ENCODE results near the gene SNX8. TPM values are rescaled to one million over a fixed set of nuclear protein-coding genes. Genes with fewer than 3 reads are reported as not detected.

Gene SNX8
- total and polyA plus RNA-seq, 9 of the 15 experiments (the other 6 are each of a cell fraction or from before 2014, with no cell fraction given), result 2.7 to 51.6 (median 16.9) TPM

DNA sequence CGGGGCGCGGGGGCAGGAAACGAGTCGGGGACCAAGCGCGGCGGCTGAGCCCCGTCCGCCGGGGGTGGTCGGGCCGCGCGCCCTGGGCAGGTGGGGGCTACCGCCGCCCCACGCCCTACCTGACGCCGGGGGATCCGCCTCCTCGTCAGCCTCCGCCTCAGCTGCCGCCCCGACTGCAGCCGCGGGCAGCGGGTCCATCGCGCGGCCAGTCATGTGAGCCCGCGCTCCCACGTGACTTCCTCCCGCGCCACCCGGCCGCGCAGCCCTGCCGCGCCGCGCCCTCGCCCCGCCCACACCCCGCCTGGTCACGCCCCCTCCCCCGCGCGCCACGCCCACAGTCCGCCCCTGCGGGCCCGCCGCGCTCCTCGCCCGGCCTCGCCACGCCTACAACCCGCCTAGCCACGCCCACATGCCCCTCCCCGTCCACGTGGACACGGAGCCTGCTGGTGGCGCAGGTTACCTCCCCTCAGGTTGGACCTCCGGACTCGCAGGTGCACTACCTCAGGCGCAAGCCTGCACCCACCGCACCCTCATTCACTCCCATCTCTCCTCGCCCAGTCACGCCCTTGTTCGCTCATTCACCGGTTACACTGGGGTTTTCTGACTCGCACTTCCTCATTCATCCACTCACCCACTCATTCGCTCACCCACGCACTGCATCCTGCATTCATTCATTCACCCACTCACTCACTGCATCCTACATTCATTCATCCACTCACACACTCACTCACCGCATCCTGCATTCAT, at the start of gene SNX8 (continued):
- TF ChIP-seq CHD4 (IDR thresholded peaks at IDR 0.05; ENCODE audit: insufficient read depth, insufficient replicate concordance, low read depth, low read length, poor library complexity, severe bottlenecking), result no peak
- no peak for TF ChIP-seq ZNF717 (CRISPR knock-in tag; IDR thresholded peaks at IDR 0.05)
- TF ChIP-seq, protein P1, sequence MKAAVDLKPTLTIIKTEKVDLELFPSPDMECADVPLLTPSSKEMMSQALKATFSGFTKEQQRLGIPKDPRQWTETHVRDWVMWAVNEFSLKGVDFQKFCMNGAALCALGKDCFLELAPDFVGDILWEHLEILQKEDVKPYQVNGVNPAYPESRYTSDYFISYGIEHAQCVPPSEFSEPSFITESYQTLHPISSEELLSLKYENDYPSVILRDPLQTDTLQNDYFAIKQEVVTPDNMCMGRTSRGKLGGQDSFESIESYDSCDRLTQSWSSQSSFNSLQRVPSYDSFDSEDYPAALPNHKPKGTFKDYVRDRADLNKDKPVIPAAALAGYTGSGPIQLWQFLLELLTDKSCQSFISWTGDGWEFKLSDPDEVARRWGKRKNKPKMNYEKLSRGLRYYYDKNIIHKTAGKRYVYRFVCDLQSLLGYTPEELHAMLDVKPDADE (conservative IDR thresholded peaks at IDR 0.05; ENCODE audit: control insufficient read depth, low read depth, low read length), result peak; percentile 90
- TF ChIP-seq MAZ (CRISPR knock-in tag; conservative IDR thresholded peaks at IDR 0.05 in 1 of 2, IDR thresholded peaks at IDR 0.05 in 1 of 2), result peak in 1 of 2 experiments; percentile 57; a peak in 2 of 4 replicates
- TF ChIP-seq, protein P2, sequence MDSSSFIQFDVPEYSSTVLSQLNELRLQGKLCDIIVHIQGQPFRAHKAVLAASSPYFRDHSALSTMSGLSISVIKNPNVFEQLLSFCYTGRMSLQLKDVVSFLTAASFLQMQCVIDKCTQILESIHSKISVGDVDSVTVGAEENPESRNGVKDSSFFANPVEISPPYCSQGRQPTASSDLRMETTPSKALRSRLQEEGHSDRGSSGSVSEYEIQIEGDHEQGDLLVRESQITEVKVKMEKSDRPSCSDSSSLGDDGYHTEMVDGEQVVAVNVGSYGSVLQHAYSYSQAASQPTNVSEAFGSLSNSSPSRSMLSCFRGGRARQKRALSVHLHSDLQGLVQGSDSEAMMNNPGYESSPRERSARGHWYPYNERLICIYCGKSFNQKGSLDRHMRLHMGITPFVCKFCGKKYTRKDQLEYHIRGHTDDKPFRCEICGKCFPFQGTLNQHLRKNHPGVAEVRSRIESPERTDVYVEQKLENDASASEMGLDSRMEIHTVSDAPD (CRISPR knock-in tag; IDR thresholded peaks at IDR 0.05), result no peak
- TF ChIP-seq, protein P3, sequence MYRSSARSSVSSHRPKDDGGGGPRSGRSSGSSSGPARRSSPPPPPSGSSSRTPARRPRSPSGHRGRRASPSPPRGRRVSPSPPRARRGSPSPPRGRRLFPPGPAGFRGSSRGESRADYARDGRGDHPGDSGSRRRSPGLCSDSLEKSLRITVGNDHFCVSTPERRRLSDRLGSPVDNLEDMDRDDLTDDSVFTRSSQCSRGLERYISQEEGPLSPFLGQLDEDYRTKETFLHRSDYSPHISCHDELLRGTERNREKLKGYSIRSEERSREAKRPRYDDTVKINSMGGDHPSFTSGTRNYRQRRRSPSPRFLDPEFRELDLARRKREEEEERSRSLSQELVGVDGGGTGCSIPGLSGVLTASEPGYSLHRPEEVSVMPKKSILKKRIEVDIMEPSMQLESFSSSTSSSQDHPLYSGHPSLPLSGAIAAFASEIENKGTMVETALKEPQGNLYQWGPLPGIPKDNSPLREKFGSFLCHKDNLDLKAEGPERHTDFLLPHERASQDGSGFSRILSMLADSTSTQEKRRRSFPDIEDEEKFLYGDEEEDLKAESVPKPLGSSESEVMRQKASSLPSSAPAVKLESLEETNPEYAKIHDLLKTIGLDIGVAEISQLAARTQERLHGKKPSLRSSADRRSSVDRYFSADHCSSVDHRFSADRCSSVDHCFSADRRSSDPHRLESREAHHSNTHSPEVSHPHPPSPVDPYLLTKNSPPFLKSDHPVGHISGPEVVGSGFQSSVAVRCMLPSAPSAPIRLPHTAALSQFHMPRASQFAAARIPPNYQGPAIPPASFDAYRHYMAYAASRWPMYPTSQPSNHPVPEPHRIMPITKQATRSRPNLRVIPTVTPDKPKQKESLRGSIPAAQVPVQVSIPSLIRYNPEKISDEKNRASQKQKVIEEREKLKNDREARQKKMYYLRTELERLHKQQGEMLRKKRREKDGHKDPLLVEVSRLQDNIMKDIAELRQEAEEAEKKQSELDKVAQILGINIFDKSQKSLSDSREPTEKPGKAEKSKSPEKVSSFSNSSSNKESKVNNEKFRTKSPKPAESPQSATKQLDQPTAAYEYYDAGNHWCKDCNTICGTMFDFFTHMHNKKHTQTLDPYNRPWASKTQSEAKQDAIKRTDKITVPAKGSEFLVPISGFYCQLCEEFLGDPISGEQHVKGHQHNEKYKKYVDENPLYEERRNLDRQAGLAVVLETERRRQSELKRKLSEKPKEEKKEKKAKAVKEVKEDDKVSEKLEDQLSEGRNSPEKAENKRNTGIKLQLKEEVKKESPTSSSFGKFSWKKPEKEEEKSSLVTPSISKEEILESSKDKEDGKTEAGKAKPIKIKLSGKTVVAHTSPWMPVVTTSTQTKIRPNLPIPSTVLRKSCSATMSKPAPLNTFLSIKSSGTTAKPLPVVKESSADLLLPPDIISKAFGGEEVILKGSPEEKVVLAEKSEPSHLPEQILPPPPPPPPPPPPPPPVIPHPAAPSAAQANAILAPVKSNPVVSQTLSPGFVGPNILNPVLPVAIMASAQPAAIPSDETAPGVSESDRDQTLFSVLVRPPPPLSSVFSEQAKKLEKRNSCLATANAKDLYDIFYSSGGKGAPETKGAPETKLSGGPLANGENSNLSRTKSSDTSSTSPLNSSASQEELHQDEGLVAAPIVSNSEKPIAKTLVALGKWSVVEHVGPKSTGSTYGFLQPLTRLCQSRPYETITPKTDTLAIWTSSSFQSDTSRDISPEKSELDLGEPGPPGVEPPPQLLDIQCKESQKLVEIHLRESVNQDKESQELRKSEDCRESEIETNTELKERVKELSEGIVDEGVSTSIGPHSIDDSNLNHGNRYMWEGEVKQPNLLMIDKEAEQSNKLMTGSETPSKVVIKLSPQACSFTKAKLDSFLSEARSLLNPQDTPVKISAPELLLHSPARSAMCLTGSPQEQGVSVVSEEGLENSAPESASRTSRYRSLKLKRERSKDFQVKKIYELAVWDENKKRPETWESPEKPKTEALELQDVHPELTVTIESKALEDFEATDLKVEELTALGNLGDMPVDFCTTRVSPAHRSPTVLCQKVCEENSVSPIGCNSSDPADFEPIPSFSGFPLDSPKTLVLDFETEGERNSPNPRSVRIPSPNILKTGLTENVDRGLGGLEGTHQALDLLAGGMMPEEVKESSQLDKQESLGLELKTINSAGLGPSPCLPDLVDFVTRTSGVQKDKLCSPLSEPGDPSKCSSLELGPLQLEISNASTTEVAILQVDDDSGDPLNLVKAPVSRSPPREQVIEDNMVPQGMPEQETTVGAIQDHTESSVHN (IDR thresholded peaks at IDR 0.05; ENCODE audit: borderline replicate concordance in 1 of 2, low read depth in 1 of 2), result peak in 1 of 2 experiments; percentile 75; a peak in 2 of 4 replicates
- peak; percentile 100 for TF ChIP-seq ZNF24 (IDR thresholded peaks at IDR 0.05)

All from K562 (cell line).